G401.6 (cell line): ENCODE measurements around the gene ZNF679.
"Not testable (repeated sequence)": the region's sequence is repeated elsewhere in the genome, so short reads cannot be mapped to it uniquely, and the experiment has no call there.

Source experiments
- FAIRE-seq: peaks from 2 replicates; lab custom pipeline; 2012; peaks lifted over from hg19 to GRCh38; lab: Jason Lieb, UNC

Gene ZNF679

DNA sequence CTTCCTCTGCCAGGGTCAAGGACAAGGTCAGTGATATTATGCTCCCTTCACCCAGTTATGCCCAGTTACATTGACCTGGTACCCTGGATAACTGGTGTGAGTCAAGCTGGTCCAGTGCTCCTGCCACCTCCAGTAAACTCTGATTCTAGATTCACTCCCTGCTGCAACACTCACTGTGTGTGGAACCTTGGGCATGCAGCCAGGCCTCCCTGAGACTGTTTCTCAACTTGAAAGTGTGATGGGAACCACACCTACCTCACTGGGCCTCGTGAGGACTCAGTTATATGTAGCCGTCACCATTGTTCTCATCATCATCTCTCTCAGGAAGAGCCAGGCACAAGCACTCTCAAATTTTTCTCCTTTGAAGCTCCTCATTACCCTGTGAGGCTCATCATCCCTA, 84.6 kb downstream of the ZNF679 start:
- FAIRE-seq, result no peak

GRCh38 chr7:64313740-64314491, 85.6 kb downstream of the ZNF679 start, which contains the start of gene ZNF736:
Gene ZNF736, plus strand, starts transcription at chr7:64313961. Its CDS starts 190 bp downstream, at chr7:64314151.
- no peak for FAIRE-seq

DNA sequence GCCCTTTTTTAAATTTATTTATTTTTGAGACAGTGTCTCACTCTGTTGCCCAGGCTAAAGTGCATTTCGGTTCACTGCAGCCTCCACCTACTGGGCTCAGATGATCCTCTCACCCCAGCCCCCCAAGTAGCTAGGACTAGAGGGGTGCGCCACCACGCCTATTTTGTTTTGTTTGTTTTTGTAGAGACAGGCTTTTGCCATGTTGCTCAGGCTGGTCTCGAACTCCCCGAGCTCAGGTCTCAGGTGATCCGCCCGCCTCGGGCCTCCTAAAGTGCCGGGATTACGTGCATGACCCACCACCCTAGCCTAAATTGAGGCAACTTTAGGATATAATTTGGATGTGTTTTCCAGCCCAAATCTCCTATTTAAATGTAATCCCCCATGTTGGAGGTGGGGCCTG, 86.3 kb downstream of the ZNF679 start:
- FAIRE-seq, result no peak

DNA sequence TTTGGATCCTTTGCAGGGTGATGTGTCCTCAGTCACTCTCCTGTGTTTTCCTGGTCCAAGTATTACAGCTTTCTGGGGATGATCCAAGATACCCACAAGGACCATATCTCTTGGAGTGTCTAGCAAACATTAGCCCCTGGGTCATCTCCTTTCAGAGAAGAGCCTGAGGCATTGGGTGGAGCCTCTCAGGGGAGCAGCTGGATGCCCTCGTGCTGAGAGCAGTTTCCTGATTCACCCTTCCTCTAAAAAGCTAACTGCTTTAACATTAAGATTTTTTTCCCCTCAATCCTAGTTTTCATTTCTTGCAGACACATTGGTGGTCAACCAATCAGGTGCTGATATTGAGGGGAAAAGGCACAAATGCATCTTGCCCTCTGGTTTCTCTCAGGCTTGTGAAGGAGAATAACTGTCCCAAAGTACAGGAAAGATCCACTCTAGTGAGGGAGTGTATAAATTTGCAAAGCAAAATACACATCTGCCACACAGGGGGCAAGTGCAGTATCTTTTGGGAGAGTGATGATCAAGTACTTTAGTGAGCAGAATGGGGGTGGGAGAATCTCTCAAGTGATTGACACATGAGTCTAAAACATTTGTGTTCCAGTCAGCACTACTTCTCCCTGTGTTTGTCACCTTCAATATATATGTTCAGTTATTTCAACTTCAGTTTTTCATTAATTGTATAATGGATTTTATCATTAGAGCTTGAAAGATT, 87.9 kb downstream of the ZNF679 start:
- FAIRE-seq, result not testable (repeated sequence)
